Renal pelvis (tissue), 4 donors: ENCODE measurements around the gene RANBP3. TPM values are rescaled to one million over a fixed set of nuclear protein-coding genes. Genes with fewer than 3 reads are reported as not detected.
A peak's percentile ranks its signal among the peaks of the same experiment; 100 is the strongest.

Experiments used
- DNase-seq: peaks from one replicate; pipeline ENCODE4 v3.0.0-alpha.2; 2013
- polyA plus RNA-seq, 3 donors: library from polyadenylated mRNA; unstranded; fragments of 120-200 nt; gene quantifications; one replicate each; pipeline ENCODE4 v1.2.1, GENCODE V29; 2013; ENCODE audit not compliant: insufficient read length in 3 of 3

The RANBP3 gene
- polyA plus RNA-seq, 3 donors = 68.1 to 72.5 (median 68.3) TPM

DNA sequence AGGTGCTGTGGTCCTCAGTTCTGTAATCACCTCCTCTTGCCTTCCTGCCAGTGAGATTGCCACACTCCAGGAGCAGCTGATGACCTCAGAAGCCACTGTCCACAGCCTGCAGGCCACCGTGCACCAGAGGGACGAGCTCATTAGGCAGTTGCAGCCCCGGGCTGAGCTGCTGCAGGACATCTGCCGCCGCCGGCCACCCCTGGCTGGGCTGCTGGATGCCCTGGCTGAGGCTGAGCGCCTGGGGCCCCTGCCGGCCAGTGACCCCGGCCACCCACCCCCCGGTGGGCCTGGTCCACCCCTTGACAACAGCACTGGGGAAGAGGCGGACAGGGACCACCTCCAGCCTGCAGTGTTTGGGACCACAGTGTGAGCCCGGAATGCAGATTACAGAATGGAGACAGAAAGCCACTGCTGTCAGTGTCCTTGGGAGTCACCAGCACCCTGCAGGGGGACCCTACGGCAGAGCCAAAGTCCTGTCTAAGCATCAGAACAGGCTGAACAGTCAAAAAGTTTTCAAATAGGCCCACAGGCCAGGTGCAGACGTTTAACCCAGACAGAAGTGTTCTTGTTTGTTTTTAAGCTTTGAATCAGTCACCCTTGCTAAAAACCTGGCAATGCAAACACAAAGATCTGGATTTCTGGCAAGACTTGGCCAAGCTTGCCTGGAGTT, 69.0 kb downstream of the RANBP3 start:
- DNase-seq = no peak

DNA sequence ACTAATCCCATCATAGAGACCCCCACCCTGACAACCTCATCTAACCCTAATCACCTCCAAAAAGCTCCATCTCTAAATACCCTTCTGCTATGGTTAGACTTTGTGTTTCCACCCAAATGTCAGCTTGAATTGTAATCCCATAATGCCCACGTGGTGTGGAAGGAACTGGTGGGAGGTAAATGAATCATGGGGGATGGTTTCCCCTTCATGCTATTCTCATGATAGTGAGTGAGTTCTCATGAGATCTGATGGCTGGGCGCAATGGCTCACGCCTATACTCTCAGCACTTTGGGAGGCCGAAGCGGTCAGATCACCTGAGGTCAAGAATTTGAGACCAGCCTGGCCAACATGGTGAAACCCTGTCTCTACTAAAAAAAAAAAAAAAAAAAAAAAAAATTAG, 70.7 kb downstream of the RANBP3 start:
- DNase-seq = no peak

DNA sequence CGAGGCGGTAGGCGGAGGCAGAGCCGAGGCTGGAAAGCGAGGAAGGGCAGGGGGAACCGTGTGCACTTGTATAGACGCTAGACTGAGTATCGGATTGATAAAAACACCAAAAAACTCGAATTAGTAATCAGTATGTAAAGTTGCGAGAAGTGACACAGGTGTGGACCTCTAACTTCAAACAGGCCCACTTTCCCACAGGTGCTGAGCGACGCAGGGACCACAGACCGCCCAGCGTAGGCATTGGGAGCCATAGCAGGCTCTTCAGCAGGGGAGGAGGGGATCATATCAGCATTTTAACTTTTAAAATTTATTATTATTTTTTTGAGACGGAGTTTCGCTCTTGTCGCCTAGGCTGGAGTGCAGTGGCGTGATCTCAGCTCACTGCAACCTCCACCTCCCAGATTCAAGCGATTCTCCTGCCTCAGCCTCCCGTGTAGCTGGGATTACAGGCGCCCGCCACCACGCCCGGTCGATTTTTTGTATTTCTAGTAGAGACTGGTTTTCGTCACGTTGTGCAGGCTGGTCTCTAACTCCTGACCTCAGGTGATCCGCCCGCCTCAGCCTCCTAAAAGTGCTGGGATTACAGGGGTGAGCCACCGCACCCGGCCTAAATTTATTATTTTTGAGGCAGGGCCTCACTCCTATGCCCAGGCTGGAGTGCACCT, 72.7 kb downstream of the RANBP3 start:
- no peak for DNase-seq

DNA sequence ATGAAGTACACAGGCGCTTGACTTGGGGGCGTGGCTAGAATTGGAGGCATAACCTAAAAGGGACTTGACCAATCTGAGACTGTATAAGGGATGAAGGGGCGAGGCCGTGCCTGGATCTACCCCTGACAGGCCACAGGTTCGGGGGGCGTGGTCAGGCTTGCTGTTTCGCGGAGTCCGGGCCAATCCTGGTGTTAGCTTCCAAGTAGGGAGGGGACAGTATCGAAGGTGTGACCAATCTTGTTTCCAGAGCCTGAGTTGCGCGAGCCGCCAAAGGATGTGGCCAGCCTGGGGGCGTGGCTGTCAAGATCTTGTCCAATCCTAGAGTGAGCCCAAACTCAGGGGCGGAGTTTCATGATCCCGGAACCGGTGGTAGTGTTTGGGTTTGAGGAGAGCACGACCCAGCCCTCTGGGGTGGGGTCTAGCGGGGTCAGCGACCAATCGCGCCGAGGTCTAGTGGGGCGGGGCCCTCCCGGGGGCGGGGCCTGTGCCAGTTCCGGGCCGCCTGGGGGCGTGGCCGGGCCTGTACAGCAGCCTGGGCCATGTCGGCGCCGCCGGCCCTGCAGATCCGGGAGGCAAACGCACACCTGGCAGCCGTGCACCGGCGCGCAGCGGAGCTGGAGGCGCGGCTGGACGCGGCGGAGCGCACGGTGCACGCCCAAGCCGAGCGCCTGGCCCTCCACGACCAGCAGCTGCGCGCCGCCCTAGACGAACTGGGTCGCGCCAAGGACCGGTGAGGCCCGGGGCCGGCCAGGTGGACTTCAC, 73.4 kb downstream of the RANBP3 start, which contains the start of gene VMAC:
Gene VMAC (plus strand): TSS at position 521 of the 762 bp plus-strand sequence. CDS start 19 bp downstream, at position 540.
- DNase-seq = peak; percentile 100

- DNase-seq = peak; percentile 96
These were observed 74.2 kb downstream of the RANBP3 start, which contains the start of gene NDUFA11 for GRCh38 chr19:5903624-5904351. Gene NDUFA11 (minus strand): TSS chr19:5903790. CDS start chr19:5903708, 82 bp downstream.

DNA sequence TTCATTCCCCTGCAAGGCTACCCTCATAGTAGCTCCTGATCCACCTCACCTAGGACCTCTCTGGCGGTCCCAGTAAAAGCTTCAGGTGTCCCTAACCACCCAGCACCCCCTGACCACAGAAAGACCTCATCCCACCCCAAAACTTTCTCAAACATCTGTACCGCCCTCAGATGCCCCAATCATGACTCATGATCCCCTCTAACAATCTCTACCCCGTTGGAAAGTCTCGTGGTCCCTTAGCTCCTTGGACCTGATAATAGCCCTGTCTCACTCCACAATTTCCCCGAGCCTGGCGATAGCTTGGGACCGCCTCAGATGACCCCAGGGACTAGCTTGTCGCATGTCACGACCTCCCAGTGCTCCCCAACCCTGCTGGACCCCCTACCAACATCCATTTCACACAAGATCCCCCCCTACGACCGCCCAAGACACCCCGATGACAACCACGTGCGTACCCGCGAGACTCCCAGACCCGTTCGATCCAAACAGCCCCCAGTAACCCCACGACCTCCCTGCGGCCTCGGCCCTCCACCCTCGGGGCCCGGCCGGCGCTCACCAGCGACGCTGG, 74.8 kb downstream of the RANBP3 start:
- no peak for DNase-seq

- DNase-seq = no peak
These were observed 77.0 kb downstream of the RANBP3 start for GRCh38 chr19:5900976-5901375.

DNA sequence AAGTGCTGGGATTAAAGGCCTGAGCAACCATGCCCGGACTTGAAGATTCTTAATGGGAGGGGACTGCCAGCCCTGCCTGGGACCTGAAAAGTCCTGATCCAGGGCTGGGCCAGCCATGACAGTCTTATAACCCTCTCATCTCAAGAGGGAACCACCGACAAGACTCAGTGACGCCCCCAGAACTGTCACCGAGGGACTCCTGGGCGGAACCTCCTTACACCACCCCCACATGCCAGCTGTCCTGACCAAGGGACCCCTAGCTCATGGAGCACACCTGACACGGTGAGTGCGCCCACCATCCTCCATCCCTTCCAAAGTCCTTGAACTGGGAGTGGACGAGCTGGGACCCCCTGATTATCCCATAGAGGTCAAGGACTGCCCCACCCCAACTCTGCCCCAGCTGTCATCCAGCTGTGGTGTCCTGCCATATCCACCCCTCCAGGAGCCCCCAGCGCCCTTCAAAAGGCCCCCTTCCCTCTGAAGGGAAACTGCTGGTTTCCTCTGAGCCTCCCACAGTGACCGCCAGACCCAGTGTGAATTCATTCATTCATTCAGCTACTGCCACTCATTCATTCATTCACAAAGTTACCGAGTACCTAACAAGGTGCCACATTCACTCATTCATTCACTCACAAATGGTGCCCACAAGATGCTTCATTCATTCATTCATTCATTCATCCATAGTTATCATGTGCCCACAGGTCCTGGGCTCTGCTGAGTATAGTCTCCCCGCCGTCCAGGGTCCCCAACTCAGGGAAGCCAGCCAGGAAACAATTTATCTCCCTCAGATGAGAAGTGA, 78.0 kb downstream of the RANBP3 start:
- no peak for DNase-seq

DNA sequence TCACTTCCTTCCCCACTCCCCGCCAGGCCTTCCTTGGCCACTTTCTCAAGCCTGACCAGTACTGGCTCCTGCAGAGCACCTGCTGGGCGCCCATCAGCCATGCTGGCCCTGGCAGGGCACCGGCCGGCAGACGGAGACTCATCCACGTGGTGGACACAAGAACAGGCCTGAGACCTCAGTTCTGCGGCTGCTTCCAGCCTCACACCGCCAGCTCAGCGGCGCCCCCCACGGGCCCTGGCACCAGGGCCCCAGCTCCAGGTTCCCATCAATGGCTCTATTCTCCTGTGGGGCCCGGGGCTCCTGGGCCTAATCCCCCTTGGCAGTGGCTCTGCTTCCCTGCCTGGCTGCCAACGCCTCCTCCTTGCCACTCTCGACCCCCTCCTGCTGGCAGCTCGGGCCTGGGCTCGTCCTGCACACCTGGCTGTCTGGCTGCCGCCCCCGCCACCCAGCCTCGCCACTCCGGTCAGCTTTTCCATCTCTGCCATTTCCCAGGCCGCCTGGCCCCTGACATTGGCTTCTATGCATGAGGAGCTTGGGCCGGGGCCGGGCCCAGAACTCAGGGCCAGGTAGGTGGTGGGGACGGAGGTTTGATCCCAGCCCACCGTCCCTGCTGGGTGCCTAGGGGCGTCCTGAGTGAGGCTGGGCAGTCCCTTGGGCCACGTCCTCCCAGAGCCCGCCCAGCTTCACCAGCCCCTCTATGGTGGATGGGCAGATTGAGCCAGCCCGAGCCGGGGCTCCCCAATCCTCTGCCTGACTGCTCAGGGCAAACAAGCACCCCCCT, 80.6 kb downstream of the RANBP3 start:
- DNase-seq = no peak

- no peak for DNase-seq
These were observed 81.4 kb downstream of the RANBP3 start for GRCh38 chr19:5896365-5897076.

- no peak for DNase-seq
These were observed 82.0 kb downstream of the RANBP3 start for GRCh38 chr19:5895890-5896289.

DNA sequence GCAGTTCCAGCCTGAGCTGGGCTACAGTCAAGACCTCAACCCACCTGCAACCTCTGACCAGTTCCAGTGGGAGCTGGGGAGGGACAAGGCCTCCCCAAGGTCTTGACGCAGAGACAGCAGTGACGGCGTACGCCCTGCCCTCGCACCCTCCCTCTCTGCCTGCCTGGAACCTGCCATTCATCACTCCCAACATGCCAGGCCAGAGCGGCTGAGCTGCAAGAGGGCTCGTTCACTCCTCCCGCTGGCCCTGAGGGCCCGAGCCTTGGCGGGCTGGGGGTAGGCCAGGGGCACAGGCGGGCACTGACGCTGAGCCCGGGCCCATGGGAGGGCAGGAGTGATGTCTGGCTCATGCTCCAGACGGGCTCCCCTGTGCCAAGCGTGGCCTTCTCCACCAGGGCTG, 82.5 kb downstream of the RANBP3 start:
- no peak for DNase-seq

DNA sequence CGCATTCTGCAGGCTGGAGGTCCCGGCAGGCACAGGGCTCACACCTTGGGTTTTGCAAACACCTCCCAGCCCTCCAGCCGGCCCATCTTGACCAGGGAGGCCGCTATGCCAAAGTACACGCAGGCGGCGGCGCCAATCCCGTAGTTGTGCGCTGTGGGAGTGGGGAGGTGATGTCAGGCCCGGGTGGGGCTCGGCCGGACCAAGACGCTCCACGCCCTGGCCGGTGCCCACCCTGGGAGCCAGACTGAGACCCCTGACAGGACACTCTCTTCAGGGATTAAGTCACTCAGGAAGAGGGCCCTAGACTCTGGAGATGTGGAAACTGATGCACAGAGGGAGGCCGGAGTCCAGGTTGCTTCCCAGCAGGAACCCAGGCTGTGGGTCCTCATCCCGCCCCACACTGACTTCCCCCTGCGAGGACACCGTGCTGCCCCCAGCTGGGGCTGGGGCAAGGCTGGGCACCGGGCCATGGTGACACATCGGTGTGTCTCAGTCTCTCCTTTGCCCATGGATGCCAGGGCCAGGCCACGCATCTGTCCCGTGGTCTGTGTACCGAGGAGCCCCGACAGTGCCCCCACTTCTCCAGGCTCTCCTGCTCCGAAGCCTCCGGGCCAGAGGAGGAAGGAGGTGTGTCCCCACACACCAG, 83.1 kb downstream of the RANBP3 start:
- no peak for DNase-seq

GRCh38 chr19:5893907-5894703, 83.8 kb downstream of the RANBP3 start:
- no peak for DNase-seq

DNA sequence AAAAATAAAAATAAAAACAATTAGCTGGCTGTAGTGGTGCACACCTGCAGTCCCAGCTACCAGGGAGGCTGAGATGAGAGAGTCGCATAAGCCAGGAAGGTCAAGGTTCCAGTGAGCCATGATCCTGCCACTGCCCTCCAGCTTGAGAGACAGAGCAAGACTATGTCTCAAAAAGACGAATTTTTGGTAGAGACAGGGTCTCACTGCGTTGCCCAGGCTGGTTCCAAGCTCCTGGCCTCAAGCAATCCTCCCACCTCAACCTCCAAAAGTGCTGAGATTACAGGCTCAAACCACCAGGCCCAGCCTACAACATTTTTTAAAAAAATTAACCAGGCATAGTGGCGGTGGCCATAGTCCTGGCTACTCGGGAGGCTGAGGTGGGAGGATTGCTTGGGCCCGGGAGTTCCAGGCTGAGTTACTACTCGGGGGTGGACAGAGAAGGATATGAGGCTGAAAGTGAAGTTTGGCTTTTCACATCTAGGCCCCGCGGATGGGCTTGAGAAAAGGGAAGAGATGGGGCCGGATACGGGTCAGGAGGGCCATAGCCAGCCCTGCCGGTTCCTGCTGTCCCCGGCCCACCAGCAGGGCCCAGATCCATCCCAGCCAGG, 84.5 kb downstream of the RANBP3 start:
- DNase-seq = no peak

GRCh38 chr19:5892772-5893275, 85.1 kb downstream of the RANBP3 start:
- DNase-seq = no peak
